ENCODE measurements around the gene MACROD2. TPM values are rescaled to one million over a fixed set of nuclear protein-coding genes. Genes with fewer than 3 reads are reported as not detected.

MACROD2 gene
- total RNA-seq, 4 donors from 2014 or later: 12.6 to 60.3 (median 18.9) TPM

DNA sequence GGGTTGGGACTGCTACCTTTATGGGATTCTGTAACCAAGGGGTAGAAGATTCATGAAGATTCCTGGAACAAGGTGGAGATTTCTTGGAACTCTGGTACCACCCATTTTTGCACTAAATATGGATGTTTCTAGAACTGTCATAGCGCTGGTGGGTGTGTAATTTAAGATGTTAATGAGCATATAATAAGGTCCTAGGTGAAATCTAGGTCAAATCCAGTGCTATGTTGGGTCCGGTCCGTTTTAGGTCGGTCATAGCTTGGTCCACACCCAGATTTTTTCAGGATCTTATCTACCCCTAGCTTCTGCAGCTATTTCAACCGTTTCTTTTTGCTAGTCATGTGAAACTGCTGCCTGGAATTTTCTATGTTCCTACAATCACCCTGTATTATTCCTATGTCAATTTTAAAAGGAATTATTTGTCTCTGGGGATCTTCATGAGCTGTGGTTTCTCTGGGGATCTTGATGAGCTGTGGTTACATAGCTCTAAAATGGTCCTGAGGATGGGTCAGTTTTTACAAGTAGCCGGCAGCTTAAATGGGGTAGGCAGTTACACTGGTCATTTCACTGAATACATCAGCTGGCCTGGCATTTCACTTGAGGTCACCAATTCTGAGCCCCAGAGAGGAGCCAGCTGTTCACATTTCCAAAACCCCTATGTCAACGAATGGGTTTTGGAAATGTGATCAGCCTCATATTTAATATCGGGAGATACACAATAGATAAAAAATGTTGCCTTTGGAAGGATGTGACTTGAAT lies 994.4 kb downstream of the MACROD2 start:
- no peak for DNase-seq (ENCODE audit: low spot score in 2 of 2)
- Histone ChIP-seq H3K9me3 (no peaks in the 10 kb centered on the region), H3K27me3 (no peaks in the 10 kb centered on the region), H3K36me3 (no peaks in the 10 kb centered on the region), H3K4me1 (no peaks in the 10 kb centered on the region), H3K4me3 (no peak overlapping the region), H3K27ac (no peak overlapping the region)
- TF ChIP-seq EP300 (IDR thresholded peaks at IDR 0.05): no peak
- TF ChIP-seq, protein P1, sequence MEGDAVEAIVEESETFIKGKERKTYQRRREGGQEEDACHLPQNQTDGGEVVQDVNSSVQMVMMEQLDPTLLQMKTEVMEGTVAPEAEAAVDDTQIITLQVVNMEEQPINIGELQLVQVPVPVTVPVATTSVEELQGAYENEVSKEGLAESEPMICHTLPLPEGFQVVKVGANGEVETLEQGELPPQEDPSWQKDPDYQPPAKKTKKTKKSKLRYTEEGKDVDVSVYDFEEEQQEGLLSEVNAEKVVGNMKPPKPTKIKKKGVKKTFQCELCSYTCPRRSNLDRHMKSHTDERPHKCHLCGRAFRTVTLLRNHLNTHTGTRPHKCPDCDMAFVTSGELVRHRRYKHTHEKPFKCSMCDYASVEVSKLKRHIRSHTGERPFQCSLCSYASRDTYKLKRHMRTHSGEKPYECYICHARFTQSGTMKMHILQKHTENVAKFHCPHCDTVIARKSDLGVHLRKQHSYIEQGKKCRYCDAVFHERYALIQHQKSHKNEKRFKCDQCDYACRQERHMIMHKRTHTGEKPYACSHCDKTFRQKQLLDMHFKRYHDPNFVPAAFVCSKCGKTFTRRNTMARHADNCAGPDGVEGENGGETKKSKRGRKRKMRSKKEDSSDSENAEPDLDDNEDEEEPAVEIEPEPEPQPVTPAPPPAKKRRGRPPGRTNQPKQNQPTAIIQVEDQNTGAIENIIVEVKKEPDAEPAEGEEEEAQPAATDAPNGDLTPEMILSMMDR (IDR thresholded peaks at IDR 0.05): no peak
- 87% methylated on average over 8 of the region's 8 CpGs for WGBS

DNA sequence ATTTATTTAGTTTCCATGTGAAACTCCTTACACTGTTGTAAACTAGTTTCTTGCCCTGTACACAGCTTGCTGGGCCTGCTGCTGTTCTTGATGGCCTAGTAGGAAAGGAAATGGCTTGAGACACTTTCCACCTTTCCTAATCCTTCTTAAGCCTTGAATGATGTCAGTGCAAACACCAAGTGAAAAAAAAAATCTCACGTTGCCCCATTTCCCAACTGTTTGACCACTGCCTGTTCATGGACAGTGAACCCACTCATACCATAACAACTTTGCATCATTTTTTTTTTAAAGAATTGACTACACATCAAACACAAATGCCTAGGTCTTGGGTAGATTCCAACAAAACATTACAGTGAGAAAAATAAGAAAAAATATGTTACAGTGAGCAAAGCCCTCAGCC lies 995.7 kb downstream of the MACROD2 start:
- DNase-seq (ENCODE audit: low spot score in 2 of 2): no peak
- Histone ChIP-seq H3K27me3 (no peaks in the 10 kb centered on the region), H3K4me1 (no peaks in the 10 kb centered on the region), H3K4me3 (no peak overlapping the region), H3K9me3 (no peaks in the 10 kb centered on the region), H3K27ac (no peak overlapping the region), H3K36me3 (no peaks in the 10 kb centered on the region)
- WGBS: 80% methylated on average over 1 of the region's 1 CpG
- no peak for TF ChIP-seq EP300 (IDR thresholded peaks at IDR 0.05)
- TF ChIP-seq, protein P1 (IDR thresholded peaks at IDR 0.05): no peak
- no peak for TF ChIP-seq POLR2A (IDR thresholded peaks at IDR 0.05)
- TF ChIP-seq POLR2AphosphoS5 (IDR thresholded peaks at IDR 0.05): no peak

DNA sequence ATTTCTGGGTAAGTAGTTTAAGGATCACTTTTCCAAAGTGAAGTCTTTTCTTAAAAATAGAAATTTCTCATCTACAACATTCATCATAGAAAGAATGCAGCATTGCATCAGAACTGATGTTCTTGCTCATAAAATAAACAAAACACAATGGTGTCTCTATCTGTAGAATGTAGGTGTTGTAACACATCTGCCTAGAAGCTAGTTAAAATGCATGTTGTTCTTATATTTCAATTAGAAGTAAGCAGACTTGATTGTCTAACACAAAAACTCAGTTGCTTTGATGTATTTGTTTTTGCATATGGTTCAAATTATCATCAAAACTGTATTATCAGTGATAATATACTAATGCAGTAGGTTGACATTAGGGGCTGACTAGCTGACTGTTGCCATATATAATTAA lies 996.8 kb downstream of the MACROD2 start:
- Histone ChIP-seq H3K9me3 (no peaks in the 10 kb centered on the region), H3K27ac (no peak overlapping the region), H3K27me3 (no peaks in the 10 kb centered on the region), H3K4me1 (no peaks in the 10 kb centered on the region), H3K36me3 (no peaks in the 10 kb centered on the region), H3K4me3 (no peak overlapping the region)
- no peak for DNase-seq (ENCODE audit: low spot score in 2 of 2)
- TF ChIP-seq EP300 (IDR thresholded peaks at IDR 0.05) (no peak), POLR2A (IDR thresholded peaks at IDR 0.05) (no peak), POLR2AphosphoS5 (IDR thresholded peaks at IDR 0.05) (no peak)
- TF ChIP-seq, protein P1 (IDR thresholded peaks at IDR 0.05): no peak

DNA sequence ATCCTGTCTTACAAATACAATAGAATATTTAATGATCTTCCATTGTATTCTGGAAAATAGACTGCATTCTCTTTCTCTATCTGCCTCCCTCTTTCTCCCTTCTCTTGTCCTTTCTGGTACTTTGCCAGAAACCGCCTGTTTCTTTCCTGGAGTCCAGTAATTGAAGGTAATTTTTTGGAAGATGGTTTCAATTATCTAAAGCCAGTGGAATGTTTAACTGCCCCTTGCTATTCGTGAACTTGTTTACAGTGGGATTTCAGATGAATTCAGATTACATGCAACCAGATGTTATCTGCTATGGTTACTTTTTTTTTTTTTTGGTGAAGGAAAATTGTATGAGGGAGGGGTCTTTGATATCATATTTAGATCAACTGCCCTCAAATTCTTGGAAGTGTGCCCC lies 997.6 kb downstream of the MACROD2 start:
- Histone ChIP-seq H3K4me1 (no peaks in the 10 kb centered on the region), H3K4me3 (no peak overlapping the region), H3K9me3 (no peaks in the 10 kb centered on the region), H3K36me3 (no peaks in the 10 kb centered on the region), H3K27ac (no peak overlapping the region), H3K27me3 (no peaks in the 10 kb centered on the region)
- 46% methylated on average over 2 of the region's 2 CpGs for WGBS
- TF ChIP-seq POLR2A (IDR thresholded peaks at IDR 0.05) (no peak), POLR2AphosphoS5 (IDR thresholded peaks at IDR 0.05) (no peak), EP300 (IDR thresholded peaks at IDR 0.05) (no peak)
- TF ChIP-seq, protein P1 (IDR thresholded peaks at IDR 0.05): no peak
- no peak for DNase-seq (ENCODE audit: low spot score in 2 of 2)

DNA sequence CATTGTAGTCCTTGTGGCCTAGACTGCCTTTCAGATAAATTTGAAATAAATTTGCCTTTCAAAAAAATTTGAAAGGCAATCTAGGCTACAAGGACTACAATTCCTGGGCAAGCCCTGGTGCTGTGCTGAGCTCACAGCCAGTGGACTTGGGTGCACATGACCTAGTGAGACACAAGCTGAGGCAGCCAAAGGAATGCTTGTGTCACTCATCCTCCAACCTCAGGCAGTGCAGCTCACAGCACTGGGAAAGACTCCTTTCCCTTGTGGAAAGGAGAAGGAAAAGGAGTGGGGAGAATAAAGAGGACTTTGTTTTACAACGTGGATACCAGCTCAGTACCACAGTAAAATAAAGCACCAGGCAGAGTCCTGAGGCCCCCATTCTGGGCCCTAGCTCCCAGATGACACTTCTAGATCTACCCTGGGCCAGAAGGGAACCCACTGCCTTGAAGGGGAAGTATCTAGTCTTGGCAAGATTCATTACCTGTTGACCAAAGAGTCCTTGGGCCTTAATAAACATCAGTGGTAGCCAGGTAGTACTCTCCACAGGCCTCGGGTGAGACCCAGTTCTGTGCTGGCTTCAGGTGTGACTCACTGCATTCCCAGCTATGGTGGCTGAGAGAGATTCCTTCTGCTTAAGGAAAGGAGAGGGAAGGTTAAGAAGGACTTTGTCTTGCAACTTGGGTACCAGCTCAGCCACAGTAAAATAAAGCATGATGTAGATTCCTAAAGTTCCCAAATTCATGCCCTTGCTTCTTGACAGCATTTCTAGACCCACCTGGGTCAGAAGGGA lies 1001.8 kb downstream of the MACROD2 start:
- Histone ChIP-seq H3K4me1 (no peaks in the 10 kb centered on the region), H3K27ac (no peak overlapping the region), H3K36me3 (no peaks in the 10 kb centered on the region), H3K4me3 (no peak overlapping the region), H3K9me3 (no peaks in the 10 kb centered on the region), H3K27me3 (no peaks in the 10 kb centered on the region)
- TF ChIP-seq POLR2A (IDR thresholded peaks at IDR 0.05) (no peak), POLR2AphosphoS5 (IDR thresholded peaks at IDR 0.05) (no peak)
- TF ChIP-seq, protein P1 (IDR thresholded peaks at IDR 0.05): no peak
- no peak for DNase-seq (ENCODE audit: low spot score in 2 of 2)
- 92% methylated on average over 2 of the region's 2 CpGs for WGBS

Measured in suprapubic skin (tissue), 4 donors.